ENCODE results near the gene TBL1XR1.

Gene TBL1XR1

GRCh38 chr3:177238686-177239216 lies 41.5 kb upstream of the TBL1XR1 start:
- no peak overlapping the region for H2AFZ ChIP-seq (ENCODE audit: low read depth, low read length, severe bottlenecking)
- H3K4me3 ChIP-seq (ENCODE audit: insufficient read depth, low read length, poor library complexity, severe bottlenecking), result no peak overlapping the region
- no peaks in the 10 kb centered on the region for H4K20me1 ChIP-seq (ENCODE audit: low read depth, low read length)
- no peak overlapping the region for H3K27ac ChIP-seq (ENCODE audit: low read depth, low read length)
- H3K9ac ChIP-seq (ENCODE audit: low read length), result no peak overlapping the region
- no peaks in the 10 kb centered on the region for H3K9me3 ChIP-seq (ENCODE audit: insufficient read depth, low read length)
- TF ChIP-seq EZH2phosphoT487 (conservative IDR thresholded peaks at IDR 0.05; ENCODE audit: low read length) (no peak), CTCF (IDR thresholded peaks at IDR 0.05; ENCODE audit: insufficient read depth, low read length, poor library complexity, severe bottlenecking) (no peak)
- H3K9me2 ChIP-seq (replicated peaks; ENCODE audit: insufficient read depth, low read length), result no peaks in the 10 kb centered on the region
- H3K36me3 ChIP-seq (ENCODE audit: low read length), result no peaks in the 10 kb centered on the region
- H3K79me2 ChIP-seq (ENCODE audit: insufficient read depth, low read length), result no peaks in the 10 kb centered on the region
- H3K27me3 ChIP-seq (ENCODE audit: low read length), result no peaks in the 10 kb centered on the region
- no peak overlapping the region for H3K4me2 ChIP-seq (ENCODE audit: low read depth, low read length, poor library complexity, severe bottlenecking)
- peaks cover 14% of the 10 kb centered on the region for H3F3A ChIP-seq (ENCODE audit: insufficient read depth)

- TF ChIP-seq CTCF (IDR thresholded peaks at IDR 0.05; ENCODE audit: insufficient read depth, low read length, poor library complexity, severe bottlenecking) (no peak), EZH2phosphoT487 (conservative IDR thresholded peaks at IDR 0.05; ENCODE audit: low read length) (no peak)
- Histone ChIP-seq H3K27ac (ENCODE audit: low read depth, low read length) (no peak overlapping the region), H4K20me1 (ENCODE audit: low read depth, low read length) (no peaks in the 10 kb centered on the region), H3K9me3 (ENCODE audit: insufficient read depth, low read length) (no peaks in the 10 kb centered on the region), H3K27me3 (ENCODE audit: low read length) (no peaks in the 10 kb centered on the region), H3K4me2 (ENCODE audit: low read depth, low read length, poor library complexity, severe bottlenecking) (no peak overlapping the region), H3K36me3 (ENCODE audit: low read length) (no peaks in the 10 kb centered on the region), H2AFZ (ENCODE audit: low read depth, low read length, severe bottlenecking) (no peak overlapping the region), H3F3A (ENCODE audit: insufficient read depth) (peaks cover 8% of the 10 kb centered on the region), H3K4me3 (ENCODE audit: insufficient read depth, low read length, poor library complexity, severe bottlenecking) (no peak overlapping the region), H3K79me2 (ENCODE audit: insufficient read depth, low read length) (no peaks in the 10 kb centered on the region), H3K9ac (ENCODE audit: low read length) (no peak overlapping the region), H3K9me2 (replicated peaks; ENCODE audit: insufficient read depth, low read length) (no peaks in the 10 kb centered on the region)
Observed at GRCh38 chr3:177237206-177237605, 39.9 kb upstream of the TBL1XR1 start.

- Histone ChIP-seq H3F3A (ENCODE audit: insufficient read depth) (peaks cover 4% of the 10 kb centered on the region), H3K4me2 (ENCODE audit: low read depth, low read length, poor library complexity, severe bottlenecking) (no peak overlapping the region), H3K9me2 (replicated peaks; ENCODE audit: insufficient read depth, low read length) (no peaks in the 10 kb centered on the region), H2AFZ (ENCODE audit: low read depth, low read length, severe bottlenecking) (no peak overlapping the region), H3K36me3 (ENCODE audit: low read length) (no peaks in the 10 kb centered on the region), H3K9ac (ENCODE audit: low read length) (no peak overlapping the region), H3K9me3 (ENCODE audit: insufficient read depth, low read length) (no peaks in the 10 kb centered on the region), H3K79me2 (ENCODE audit: insufficient read depth, low read length) (no peaks in the 10 kb centered on the region), H3K27me3 (ENCODE audit: low read length) (no peaks in the 10 kb centered on the region), H3K4me3 (ENCODE audit: insufficient read depth, low read length, poor library complexity, severe bottlenecking) (no peak overlapping the region), H4K20me1 (ENCODE audit: low read depth, low read length) (no peaks in the 10 kb centered on the region), H3K27ac (ENCODE audit: low read depth, low read length) (no peak overlapping the region)
- TF ChIP-seq EZH2phosphoT487 (conservative IDR thresholded peaks at IDR 0.05; ENCODE audit: low read length) (no peak), CTCF (IDR thresholded peaks at IDR 0.05; ENCODE audit: insufficient read depth, low read length, poor library complexity, severe bottlenecking) (no peak)
Observed at GRCh38 chr3:177236704-177237103, 39.4 kb upstream of the TBL1XR1 start.
